ENCODE data around the gene HSFX3. TPM values are rescaled to one million over a fixed set of nuclear protein-coding genes. Genes with fewer than 3 reads are reported as not detected.

HSFX3 gene
- total RNA-seq, 1 experiment from 2014 or later, result not detected

DNA sequence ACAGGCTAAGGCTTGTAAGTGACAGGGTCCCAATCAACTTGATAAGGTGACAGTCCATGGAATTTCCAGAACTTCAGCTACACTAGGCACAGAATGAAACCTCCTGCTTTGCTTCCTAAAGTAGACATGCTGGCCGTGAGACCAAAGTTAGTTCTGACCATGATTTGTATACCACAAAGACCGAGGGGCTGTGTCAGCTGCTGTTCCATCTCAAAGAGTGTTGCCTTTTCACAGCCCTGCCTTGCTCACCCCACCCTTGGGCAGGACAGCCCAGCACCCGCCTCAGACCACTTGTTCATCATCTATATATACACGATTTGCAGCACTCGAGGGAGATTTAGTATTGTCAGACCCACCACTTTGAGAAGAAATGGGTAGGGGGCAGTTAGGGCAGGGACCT lies 50.0 kb downstream of the HSFX3 start:
- Histone ChIP-seq H3K9ac (ENCODE audit: low read length) (no peak overlapping the region), H3K4me2 (ENCODE audit: low read length) (no peak overlapping the region), H3K27ac (ENCODE audit: low read length) (no peak overlapping the region), H4K20me1 (ENCODE audit: low read length) (peaks cover 7% of the 10 kb centered on the region; the same call in 1 of the 2 replicates), H3K4me3 (ENCODE audit: low read length) (no peak overlapping the region), H2AFZ (ENCODE audit: low read length) (no peak overlapping the region), H3K9me2 (replicated peaks; ENCODE audit: low read length) (no peaks in the 10 kb centered on the region), H3K4me1 (ENCODE audit: insufficient read depth, low read length) (peaks cover 44% of the 10 kb centered on the region), H3K9me3 (ENCODE audit: low read length) (no peaks in the 10 kb centered on the region), H3K79me2 (ENCODE audit: low read length) (peaks cover 20% of the 10 kb centered on the region), H3K36me3 (ENCODE audit: low read depth, low read length) (peaks cover 32% of the 10 kb centered on the region), H3K27me3 (ENCODE audit: low read length) (no peaks in the 10 kb centered on the region), H3F3A (ENCODE audit: low read length, unreplicated experiment) (peaks cover 3% of the 10 kb centered on the region)
- TF ChIP-seq EZH2phosphoT487 (IDR thresholded peaks at IDR 0.05; ENCODE audit: borderline replicate concordance, low read length) (no peak), EZH2 (IDR thresholded peaks at IDR 0.05; ENCODE audit: low read length, unreplicated experiment) (no peak)
- TF ChIP-seq, protein P1, sequence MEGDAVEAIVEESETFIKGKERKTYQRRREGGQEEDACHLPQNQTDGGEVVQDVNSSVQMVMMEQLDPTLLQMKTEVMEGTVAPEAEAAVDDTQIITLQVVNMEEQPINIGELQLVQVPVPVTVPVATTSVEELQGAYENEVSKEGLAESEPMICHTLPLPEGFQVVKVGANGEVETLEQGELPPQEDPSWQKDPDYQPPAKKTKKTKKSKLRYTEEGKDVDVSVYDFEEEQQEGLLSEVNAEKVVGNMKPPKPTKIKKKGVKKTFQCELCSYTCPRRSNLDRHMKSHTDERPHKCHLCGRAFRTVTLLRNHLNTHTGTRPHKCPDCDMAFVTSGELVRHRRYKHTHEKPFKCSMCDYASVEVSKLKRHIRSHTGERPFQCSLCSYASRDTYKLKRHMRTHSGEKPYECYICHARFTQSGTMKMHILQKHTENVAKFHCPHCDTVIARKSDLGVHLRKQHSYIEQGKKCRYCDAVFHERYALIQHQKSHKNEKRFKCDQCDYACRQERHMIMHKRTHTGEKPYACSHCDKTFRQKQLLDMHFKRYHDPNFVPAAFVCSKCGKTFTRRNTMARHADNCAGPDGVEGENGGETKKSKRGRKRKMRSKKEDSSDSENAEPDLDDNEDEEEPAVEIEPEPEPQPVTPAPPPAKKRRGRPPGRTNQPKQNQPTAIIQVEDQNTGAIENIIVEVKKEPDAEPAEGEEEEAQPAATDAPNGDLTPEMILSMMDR (conservative IDR thresholded peaks at IDR 0.05; ENCODE audit: low read depth, low read length), result no peak
- no peak for DNase-seq
- ChIA-PET POLR2A (ENCODE audit: unreplicated experiment) (no interaction called here), CTCF (no interaction called here)
- BruUV-seq (replicated peaks), result no TSS peak
- no peak for ATAC-seq
- intact Hi-C loops (cut with micrococcal nuclease), result no loop called here

DNA sequence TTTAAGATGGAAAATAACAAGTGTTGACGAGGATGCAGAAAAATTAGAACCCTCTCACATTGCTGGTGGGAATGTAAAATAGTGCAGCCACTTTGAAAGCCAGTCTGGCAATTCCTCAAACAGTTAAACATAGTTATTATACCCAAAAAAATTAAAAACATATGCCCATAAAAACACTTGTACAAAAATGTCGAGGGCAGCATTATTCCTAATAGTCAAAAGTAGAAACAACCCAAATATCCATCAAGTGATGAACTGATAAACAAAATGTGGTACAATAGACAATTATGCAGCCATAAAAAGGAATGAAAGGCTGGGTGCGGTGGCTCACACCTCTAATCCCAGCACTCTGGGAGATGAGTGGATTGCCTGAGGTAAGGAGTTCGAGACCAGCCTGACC lies 51.0 kb downstream of the HSFX3 start:
- H3K9ac ChIP-seq (ENCODE audit: low read length), result no peak overlapping the region
- CTCF ChIA-PET, result no interaction called here

More for the DNA sequence above, 51.0 kb downstream of the HSFX3 start:
- H3K36me3 ChIP-seq (ENCODE audit: low read depth, low read length), result peaks cover 41% of the 10 kb centered on the region
- no peaks in the 10 kb centered on the region for H4K20me1 ChIP-seq (ENCODE audit: low read length)
- no peak overlapping the region for H2AFZ ChIP-seq (ENCODE audit: low read length)
- H3K4me2 ChIP-seq (ENCODE audit: low read length), result no peak overlapping the region
- POLR2A ChIA-PET (ENCODE audit: unreplicated experiment), result no interaction called here
- no peaks in the 10 kb centered on the region for H3K9me3 ChIP-seq (ENCODE audit: low read length)
- H3F3A ChIP-seq (ENCODE audit: low read length, unreplicated experiment), result peaks cover 10% of the 10 kb centered on the region
- ATAC-seq (no peak), DNase-seq (no peak)
- no peaks in the 10 kb centered on the region for H3K9me2 ChIP-seq (replicated peaks; ENCODE audit: low read length)
- no TSS peak for BruUV-seq (replicated peaks)
- H3K79me2 ChIP-seq (ENCODE audit: low read length), result peaks cover 11% of the 10 kb centered on the region
- H3K4me3 ChIP-seq (ENCODE audit: low read length), result no peak overlapping the region
- intact Hi-C loops (cut with micrococcal nuclease), result no loop called here
- peaks cover 46% of the 10 kb centered on the region for H3K4me1 ChIP-seq (ENCODE audit: insufficient read depth, low read length)
- no peaks in the 10 kb centered on the region for H3K27me3 ChIP-seq (ENCODE audit: low read length)
- H3K27ac ChIP-seq (ENCODE audit: low read length), result no peak overlapping the region
- no peak for TF ChIP-seq EZH2 (IDR thresholded peaks at IDR 0.05; ENCODE audit: low read length, unreplicated experiment)
- no peak for TF ChIP-seq EZH2phosphoT487 (IDR thresholded peaks at IDR 0.05; ENCODE audit: borderline replicate concordance, low read length)
- TF ChIP-seq, protein P1 (conservative IDR thresholded peaks at IDR 0.05; ENCODE audit: low read depth, low read length), result no peak

Other genes with a start within 250 kb of the HSFX3 start
- gene IDS, start 44.6 kb downstream of the HSFX3 start, total RNA-seq (2014; rRNA removed), result 68.4 and 72.9 TPM in 2 replicates
- gene EOLA1, start 8.9 kb downstream of the HSFX3 start, total RNA-seq (2014; rRNA removed), result 21.7 and 25.9 TPM in 2 replicates
- not detected in 2 replicates for gene MAGEA9B, start 37.5 kb upstream of the HSFX3 start, total RNA-seq (2014; rRNA removed)
- not detected in 2 replicates for gene HSFX2, start 45.4 kb upstream of the HSFX3 start, total RNA-seq (2014; rRNA removed)
- gene TMEM185A, start 81.9 kb upstream of the HSFX3 start, total RNA-seq (2014; rRNA removed), result 13.1 and 14.9 TPM in 2 replicates
- not detected in 2 replicates for gene MAGEA11, start 162.1 kb upstream of the HSFX3 start, total RNA-seq (2014; rRNA removed)
- 0.11 TPM in 1 of 2 replicates, not detected in the other for gene HSFX1, start 224.1 kb upstream of the HSFX3 start, total RNA-seq (2014; rRNA removed)
- not detected in 2 replicates for gene MAGEA9, start 232.0 kb upstream of the HSFX3 start, total RNA-seq (2014; rRNA removed)

Data from PC-3 (cell line).